HepG2 (cell line): ENCODE measurements around the gene SEC24B. TPM values are rescaled to one million over a fixed set of nuclear protein-coding genes. Genes with fewer than 3 reads are reported as not detected.
A peak's percentile ranks its signal among the peaks of the same experiment; 100 is the strongest.

Source experiments
- ATAC-seq: fragments of 200-7000 bp; cut with Tn5 transposase; 3 replicates; pipeline ENCODE4 v1.9.1; 2020; ENCODE audit warnings: mild to moderate bottlenecking, moderate library complexity
- BruUV-seq: library from RNA; stranded (reverse); fragments of 400-500 nt; replicated peaks from 2 replicates; lab custom pipeline; 2021; lab: Mats Ljungman, UMichigan
- CTCF ChIA-PET: fragments of 300-600 bp; formaldehyde crosslinking; extraction: SDS; loops from one replicate; lab custom pipeline; 2021; ENCODE audit warnings: low total read pairs, inconsistent platforms, low intra/inter-chr PET ratio; lab: Yijun Ruan, JAX
- POLR2A ChIA-PET: fragments of 350-600 bp; sonication (Branson Sonifier 250); formaldehyde crosslinking; loops from one replicate; lab custom pipeline; 2020; ENCODE audit warnings: antibody characterized with exemption, inconsistent platforms; lab: Yijun Ruan, JAX
- DNase-seq: peaks from one replicate; pipeline ENCODE4 v3.0.0-alpha.2; 2015; ENCODE audit warnings: low spot score
- FAIRE-seq: peaks from 3 replicates; lab custom pipeline; 2011; peaks lifted over from hg19 to GRCh38; lab: Jason Lieb, UNC
- H2AFZ ChIP-seq: one replicate; pipeline ENCODE4 v1.6.1; 2011; ENCODE audit warnings: low read length, inconsistent platforms
- H3K27ac ChIP-seq: fragments of 300-600 bp; 3 replicates; pipeline ENCODE4 v1.8.0; 2011; ENCODE audit warnings: mixed run types, mild to moderate bottlenecking, mixed read lengths, low read length, inconsistent platforms; ENCODE audit not compliant: insufficient read depth; ENCODE audit errors: extremely low read length
- H3K27me3 ChIP-seq, 2 experiments: fragments of 200-600 bp in 1 of 2; 2 replicates in 1 of 2; 3 replicates in 1 of 2; pipeline versions ENCODE4 v1.6.0 to v1.8.0; 2011; ENCODE audit warnings: low read length in 2 of 2, mild to moderate bottlenecking in 2 of 2, moderate library complexity in 2 of 2, inconsistent platforms in 1 of 2; ENCODE audit not compliant: insufficient read depth in 2 of 2, control insufficient read depth in 1 of 2
- H3K36me3 ChIP-seq, 2 experiments: fragments of 200-600 bp in 1 of 2; replicated peaks in 1 of 2; 2 replicates in 1 of 2; 3 replicates in 1 of 2; pipeline versions ENCODE4 v1.5.1 to v1.8.0; 2011; ENCODE audit warnings: low read length in 2 of 2, inconsistent platforms in 1 of 2; ENCODE audit not compliant: insufficient read depth in 2 of 2, control insufficient read depth in 1 of 2
- H3K4me1 ChIP-seq: 2 replicates; pipeline ENCODE4 v1.5.1; 2012; ENCODE audit warnings: low read length, inconsistent platforms; ENCODE audit not compliant: insufficient read depth
- H3K4me2 ChIP-seq: 2 replicates; pipeline ENCODE4 v1.6.0; 2011; ENCODE audit warnings: low read depth, low read length, inconsistent platforms
- H3K4me3 ChIP-seq, 3 experiments: fragments of 200-600 bp in 1 of 3; sonication (generic), shearing (Covaris generic) in 1 of 3; replicated peaks in 1 of 3; 2 replicates each; pipeline ENCODE4 v1.5.1; 2011 to 2016; ENCODE audit warnings: low read length in 3 of 3, inconsistent platforms in 2 of 3, low read depth in 2 of 3, mild to moderate bottlenecking in 2 of 3, control low read depth in 1 of 3, mixed read lengths in 1 of 3; ENCODE audit not compliant: insufficient read depth in 1 of 3
- H3K79me2 ChIP-seq: one replicate; pipeline ENCODE4 v1.6.1; 2011; ENCODE audit warnings: low read length, inconsistent platforms; ENCODE audit not compliant: insufficient read depth
- H3K9ac ChIP-seq: 2 replicates; pipeline ENCODE4 v1.6.0; 2011; ENCODE audit warnings: mild to moderate bottlenecking, low read depth, low read length, inconsistent platforms; ENCODE audit not compliant: insufficient read depth
- H3K9me3 ChIP-seq: 2 replicates; pipeline ENCODE4 v1.5.1; 2012; ENCODE audit warnings: mild to moderate bottlenecking, low read length
- H4K20me1 ChIP-seq: 2 replicates; pipeline ENCODE4 v1.6.0; 2011; ENCODE audit warnings: inconsistent platforms, mild to moderate bottlenecking, low read length, moderate library complexity; ENCODE audit not compliant: insufficient read depth
- DNMT3B ChIP-seq: conservative IDR thresholded peaks from 2 replicates; pipeline ENCODE4 v1.6.1; 2016; ENCODE audit warnings: missing biosample characterization, control low read depth
- FOXO1 ChIP-seq: sonication (generic); formaldehyde crosslinking; IDR thresholded peaks from 2 replicates; pipeline ENCODE4 v1.4.0; 2020; ENCODE audit warnings: missing genetic modification reagents
- RBFOX2 ChIP-seq: fragments of 200-400 bp; formaldehyde crosslinking; IDR thresholded peaks from 2 replicates; pipeline ENCODE4 v1.6.1; 2017; ENCODE audit warnings: low read depth, mild to moderate bottlenecking, low read length
- SIN3B ChIP-seq: fragments of 150-350 bp; IDR thresholded peaks from 2 replicates; pipeline ENCODE4 v1.6.1; 2014; ENCODE audit warnings: low read length
- ZMYM3 ChIP-seq: sonication (generic); formaldehyde crosslinking; IDR thresholded peaks from 2 replicates; pipeline ENCODE4 v1.5.1; 2020; ENCODE audit warnings: mild to moderate bottlenecking, missing genetic modification reagents
- ZNF484 ChIP-seq: sonication (generic); formaldehyde crosslinking; IDR thresholded peaks from 2 replicates; pipeline ENCODE4 v1.5.1; 2020; ENCODE audit warnings: mild to moderate bottlenecking, low read depth, missing genetic modification reagents, borderline replicate concordance
- ZNF564 ChIP-seq: sonication (generic); formaldehyde crosslinking; IDR thresholded peaks from 2 replicates; pipeline ENCODE4 v1.8.1; 2023; ENCODE audit warnings: mild to moderate bottlenecking, missing genetic modification reagents
- ZNF83 ChIP-seq: sonication (generic); formaldehyde crosslinking; IDR thresholded peaks from 2 replicates; pipeline ENCODE4 v1.4.0; 2020; ENCODE audit warnings: missing genetic modification reagents, mild to moderate bottlenecking, borderline replicate concordance
- WGBS: methylation state at CpG from one replicate; pipeline ENCODE4 v1.1.6; 2017; ENCODE audit warnings: low lambda C conversion rate; 5-methylcytosine and 5-hydroxymethylcytosine counted together
- in situ Hi-C: cut with HindIII; loops from 2 replicates; pipeline ENCODE4 v1.10.0; 2017; ENCODE audit warnings: low pct_unique_long_range_greater_than_20kb; ENCODE audit not compliant: extremely low pct_ligation_motif_present
- intact Hi-C: fragments of 100-400 bp; cut with micrococcal nuclease; formaldehyde crosslinking; loops from one replicate; pipeline ENCODE4 v1.10.0; 2022; ENCODE audit not compliant: unreplicated experiment
- polyA plus RNA-seq, 8 experiments: library from polyadenylated mRNA; depleted of rRNA in 3 of 8; stranded (reverse) in 7 of 8; unstranded in 1 of 8; fragments of >200 nt; fragmentation: Illumina TruSeq in 4 of 8; extraction: Trizol in 4 of 8; gene quantifications; 2 replicates each; pipeline versions ENCODE4 v1.2.1 to v1.2.3, GENCODE V29; 2011 to 2016; ENCODE audit warnings: low read depth in 4 of 8, missing spikeins in 1 of 8, mixed read lengths in 1 of 8; ENCODE audit not compliant: insufficient read depth in 1 of 8
- total RNA-seq, 5 experiments: library from RNA; depleted of rRNA; stranded (reverse); fragments of >200 nt; fragmentation: Illumina TruSeq; extraction: Trizol; gene quantifications; 2 replicates each; pipeline ENCODE4 v1.2.3, GENCODE V29; 2016; ENCODE audit warnings: low read depth in 1 of 5
- TF ChIP-seq, protein P1 (sequence below): sonication (generic); formaldehyde crosslinking; IDR thresholded peaks from 2 replicates; pipeline ENCODE4 v1.8.0; 2022; ENCODE audit warnings: mild to moderate bottlenecking, missing genetic modification reagents
- TF ChIP-seq, protein P2 (sequence below): sonication (generic); formaldehyde crosslinking; IDR thresholded peaks from 2 replicates; pipeline ENCODE4 v1.4.0; 2020; ENCODE audit warnings: missing genetic modification reagents

SEC24B gene
- total and polyA plus RNA-seq, 2 of the 13 experiments (the other 11 are each of a cell fraction or from before 2014, with no cell fraction given) = 14.6 to 39.0 TPM

DNA sequence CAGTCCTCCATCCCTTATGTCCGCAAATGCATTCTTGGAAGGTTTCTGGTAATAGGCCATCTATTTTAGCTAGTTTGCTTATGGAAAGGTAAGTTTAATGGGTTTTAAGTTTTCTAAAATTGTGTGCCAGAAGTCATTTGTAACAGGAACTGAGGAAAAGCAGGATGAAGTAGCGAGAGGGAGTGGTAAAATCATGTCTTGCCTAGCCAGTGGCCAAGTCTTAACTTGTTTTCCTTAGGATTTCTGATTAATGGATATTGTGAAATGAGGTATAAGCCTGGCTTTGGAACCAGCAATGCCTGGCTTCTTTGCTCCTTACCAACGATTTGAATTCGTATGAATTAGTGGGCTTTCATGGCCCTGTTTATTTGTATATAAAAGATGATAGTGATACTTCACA, 7.3 kb downstream of the SEC24B start (continued):
- TF ChIP-seq ZMYM3 (CRISPR knock-in tag) = no peak
- TF ChIP-seq DNMT3B = no peak
- TF ChIP-seq ZNF484 (CRISPR knock-in tag) = no peak
- TF ChIP-seq ZNF564 (CRISPR knock-in tag) = no peak
- TF ChIP-seq RBFOX2 = no peak
- TF ChIP-seq ZNF83 (CRISPR knock-in tag) = no peak
- TF ChIP-seq SIN3B = no peak

- no TSS peak for BruUV-seq
- POLR2A ChIA-PET = no interaction called here
- Histone ChIP-seq H4K20me1 (peaks cover 47% of the 10 kb centered on the region), H3K4me2 (no peak overlapping the region)
- TF ChIP-seq, protein P1, sequence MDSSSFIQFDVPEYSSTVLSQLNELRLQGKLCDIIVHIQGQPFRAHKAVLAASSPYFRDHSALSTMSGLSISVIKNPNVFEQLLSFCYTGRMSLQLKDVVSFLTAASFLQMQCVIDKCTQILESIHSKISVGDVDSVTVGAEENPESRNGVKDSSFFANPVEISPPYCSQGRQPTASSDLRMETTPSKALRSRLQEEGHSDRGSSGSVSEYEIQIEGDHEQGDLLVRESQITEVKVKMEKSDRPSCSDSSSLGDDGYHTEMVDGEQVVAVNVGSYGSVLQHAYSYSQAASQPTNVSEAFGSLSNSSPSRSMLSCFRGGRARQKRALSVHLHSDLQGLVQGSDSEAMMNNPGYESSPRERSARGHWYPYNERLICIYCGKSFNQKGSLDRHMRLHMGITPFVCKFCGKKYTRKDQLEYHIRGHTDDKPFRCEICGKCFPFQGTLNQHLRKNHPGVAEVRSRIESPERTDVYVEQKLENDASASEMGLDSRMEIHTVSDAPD (CRISPR knock-in tag) = no peak
- TF ChIP-seq, protein P2, sequence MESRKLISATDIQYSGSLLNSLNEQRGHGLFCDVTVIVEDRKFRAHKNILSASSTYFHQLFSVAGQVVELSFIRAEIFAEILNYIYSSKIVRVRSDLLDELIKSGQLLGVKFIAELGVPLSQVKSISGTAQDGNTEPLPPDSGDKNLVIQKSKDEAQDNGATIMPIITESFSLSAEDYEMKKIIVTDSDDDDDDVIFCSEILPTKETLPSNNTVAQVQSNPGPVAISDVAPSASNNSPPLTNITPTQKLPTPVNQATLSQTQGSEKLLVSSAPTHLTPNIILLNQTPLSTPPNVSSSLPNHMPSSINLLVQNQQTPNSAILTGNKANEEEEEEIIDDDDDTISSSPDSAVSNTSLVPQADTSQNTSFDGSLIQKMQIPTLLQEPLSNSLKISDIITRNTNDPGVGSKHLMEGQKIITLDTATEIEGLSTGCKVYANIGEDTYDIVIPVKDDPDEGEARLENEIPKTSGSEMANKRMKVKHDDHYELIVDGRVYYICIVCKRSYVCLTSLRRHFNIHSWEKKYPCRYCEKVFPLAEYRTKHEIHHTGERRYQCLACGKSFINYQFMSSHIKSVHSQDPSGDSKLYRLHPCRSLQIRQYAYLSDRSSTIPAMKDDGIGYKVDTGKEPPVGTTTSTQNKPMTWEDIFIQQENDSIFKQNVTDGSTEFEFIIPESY (CRISPR knock-in tag) = peak; percentile 26; the same call in 1 of the 2 replicates
- TF ChIP-seq FOXO1 = no peak
- TF ChIP-seq, all 625 proteins: peak for 1
- H3K4me3 ChIP-seq = no peak overlapping the region
- intact Hi-C loops (no loop called here), in situ Hi-C loops (loop anchor here (25.0 kb wide), 1 partner anchor 745 kb away; the partner anchor contains the start of gene ELOVL6)
- peaks cover 93% of the 10 kb centered on the region for H3K79me2 ChIP-seq
- CTCF ChIA-PET = no interaction called here
- no peak overlapping the region for H3K9ac ChIP-seq
- DNase-seq (no peak), ATAC-seq (no peak), FAIRE-seq (no peak)
- WGBS = 89% methylated on average over 2 of the region's 2 CpGs
- H3K27me3 ChIP-seq = no peaks in the 10 kb centered on the region
- H3K9me3 ChIP-seq = peaks cover 4% of the 10 kb centered on the region
- H3K4me1 ChIP-seq = peaks cover 54% of the 10 kb centered on the region
- no peak overlapping the region for H3K27ac ChIP-seq
- peaks cover 3 to 14% of the 10 kb centered on the region in 2 experiments for H3K36me3 ChIP-seq
- no peak overlapping the region for H2AFZ ChIP-seq
These were observed 8.3 kb downstream of the SEC24B start for GRCh38 chr4:109441862-109442458.
